A549 treated with DMSO at 1 μM for 4 hours (cell line): Measurements from ENCODE around the gene SWT1. TPM values are rescaled to one million over a fixed set of nuclear protein-coding genes. Genes with fewer than 3 reads are reported as not detected.

Source experiments
- total RNA-seq: library from RNA; stranded (reverse); fragments of 200-300 nt; extraction: Qiagen RNA extraction; gene quantifications from 5 replicates; pipeline ENCODE4 v1.2.3, GENCODE V29; 2022; ENCODE audit warnings: low read depth

The SWT1 gene
- 1.1 to 2.0 TPM (median 1.4 TPM) in 5 replicates for total RNA-seq

GRCh38 chr1:185156854-185157598 is at the start of gene SWT1, which contains the start of gene TRMT1L:
Gene SWT1, plus strand, starts transcription at chr1:185157167. Its CDS starts 3,675 bp downstream, at chr1:185160842.
Gene TRMT1L, minus strand, starts transcription at chr1:185156953. Its CDS starts 241 bp downstream, at chr1:185156712.

DNA sequence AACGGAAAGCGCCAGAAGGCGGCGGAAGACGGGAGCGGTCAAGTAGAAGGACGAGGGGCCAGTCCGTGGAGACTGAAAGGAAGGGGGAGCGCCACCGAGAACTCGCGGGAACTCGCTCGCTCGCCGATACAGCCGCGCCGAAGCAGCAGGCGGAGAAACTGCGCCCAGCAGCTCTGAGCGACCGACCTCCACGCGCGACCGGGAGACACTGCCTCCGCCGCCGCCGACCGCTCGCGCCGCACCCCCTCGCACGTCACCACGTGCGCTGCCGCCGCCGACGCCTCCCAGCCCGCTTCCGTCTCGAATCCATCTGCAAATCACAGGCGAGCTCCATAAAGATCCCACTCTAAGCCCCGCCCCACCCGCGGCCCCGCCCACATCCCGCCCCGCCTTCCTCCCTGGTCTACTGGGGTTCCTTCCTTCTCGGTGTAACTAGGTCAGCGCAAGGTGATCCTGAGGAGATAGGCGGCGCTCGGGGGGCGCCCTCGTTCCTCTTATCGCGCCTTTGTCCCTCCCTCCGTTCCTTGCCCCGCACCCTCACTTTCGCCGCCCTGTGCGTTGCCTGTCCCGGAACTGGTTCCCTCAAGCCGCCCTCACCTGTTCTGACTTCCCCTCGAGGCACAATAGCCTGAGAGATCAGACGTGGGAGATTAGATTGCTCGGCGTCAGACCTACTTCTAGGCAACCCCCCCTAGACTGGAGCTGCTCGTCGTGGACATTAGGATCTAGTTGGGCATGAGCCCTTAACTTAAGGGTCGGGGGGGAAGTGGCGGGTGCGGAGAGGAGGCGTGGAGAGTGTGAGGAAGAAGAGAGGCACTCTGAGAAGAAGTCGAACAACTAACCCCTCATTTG is 160.3 kb downstream of the SWT1 start, which contains the start of gene IVNS1ABP:
IVNS1ABP (minus strand) TSS at position 210 of the 852 bp plus-strand sequence. CDS start 7,750 bp downstream, outside the sequence.

Other genes with a start within 250 kb of the SWT1 start
- 0.95 to 1.5 TPM (median 1.0 TPM) in 5 replicates for gene NIBAN1, start 182.7 kb upstream of the SWT1 start, total RNA-seq
- 17.6 to 23.4 TPM (median 21.3 TPM) in 5 replicates for gene RNF2, start 111.6 kb upstream of the SWT1 start, total RNA-seq
- 10.7 to 16.7 TPM (median 15.9 TPM) in 5 replicates for gene TRMT1L, start 214 bp upstream of the SWT1 start, total RNA-seq
- gene IVNS1ABP, start 160.1 kb downstream of the SWT1 start, total RNA-seq: 25.1 to 30.5 TPM (median 27.2 TPM) in 5 replicates